GM18519 (cell line): ENCODE measurements around the gene LILRB3.
"Not testable (repeated sequence)": the region's sequence is repeated elsewhere in the genome, so short reads cannot be mapped to it uniquely, and the experiment has no call there.

ENCODE experiments used
- ATAC-seq: cut with Tn5 transposase; IDR thresholded peaks from one replicate; pipeline ENCODE4 v1.9.1; 2021; ENCODE audit warnings: mild to moderate bottlenecking, moderate library complexity; ENCODE audit not compliant: unreplicated experiment, low FRiP score

LILRB3 gene

GRCh38 chr19:54243809-54244208 is 21.0 kb upstream of the LILRB3 start:
- not testable (repeated sequence) for ATAC-seq

- ATAC-seq = not testable (repeated sequence)
Measured at GRCh38 chr19:54242646-54243045, 19.8 kb upstream of the LILRB3 start, which contains the start of gene LILRA6. Gene LILRA6 (minus strand): TSS chr19:54242790.

DNA sequence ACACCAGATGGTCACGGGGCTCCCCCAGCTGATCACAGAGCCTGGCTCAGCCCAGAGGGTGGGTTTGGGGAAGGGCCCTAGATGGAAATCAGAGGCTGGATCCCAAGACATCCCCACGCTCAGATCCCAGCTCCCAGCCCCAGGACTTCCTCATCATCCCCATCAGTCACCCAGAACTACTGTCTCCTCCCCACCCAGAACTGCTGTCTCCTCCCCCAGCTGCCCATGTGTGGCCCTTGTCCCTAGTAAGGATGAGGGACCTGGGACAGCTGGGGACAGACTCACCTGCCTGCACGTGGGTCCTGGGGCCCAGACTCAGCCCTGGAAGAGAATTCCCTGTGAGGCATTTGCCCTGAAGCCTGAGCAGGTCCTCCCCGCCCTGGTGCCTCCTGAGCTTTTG is 19.4 kb upstream of the LILRB3 start:
- not testable (repeated sequence) for ATAC-seq

- ATAC-seq = not testable (repeated sequence)
Measured at GRCh38 chr19:54240372-54241336, 17.8 kb upstream of the LILRB3 start.

- not testable (repeated sequence) for ATAC-seq
Measured at GRCh38 chr19:54239491-54240371, 16.9 kb upstream of the LILRB3 start.

- no peak for ATAC-seq
Measured at GRCh38 chr19:54233941-54234340, 11.1 kb upstream of the LILRB3 start.

- ATAC-seq = no peak
Measured at GRCh38 chr19:54231077-54231931, 8.5 kb upstream of the LILRB3 start.

DNA sequence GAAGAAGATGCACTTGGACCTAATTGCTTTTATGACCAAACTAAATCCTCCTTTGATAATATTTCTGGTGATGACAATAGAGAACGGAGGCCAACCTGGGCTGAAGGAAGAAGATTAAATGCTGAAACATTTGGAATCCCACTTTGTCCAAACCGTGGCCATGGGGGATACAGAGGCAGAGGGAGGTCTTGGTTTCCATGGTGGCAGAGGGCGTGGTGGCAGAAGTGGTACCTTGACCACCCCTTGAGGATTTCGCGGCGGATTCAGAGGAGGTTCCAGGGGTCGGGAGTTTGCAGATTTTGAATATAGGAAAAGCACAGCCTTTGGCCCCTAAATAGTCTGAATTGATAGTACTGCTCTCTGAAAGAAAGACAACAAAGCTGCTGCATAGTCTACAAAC is 7.2 kb upstream of the LILRB3 start:
- no peak for ATAC-seq

DNA sequence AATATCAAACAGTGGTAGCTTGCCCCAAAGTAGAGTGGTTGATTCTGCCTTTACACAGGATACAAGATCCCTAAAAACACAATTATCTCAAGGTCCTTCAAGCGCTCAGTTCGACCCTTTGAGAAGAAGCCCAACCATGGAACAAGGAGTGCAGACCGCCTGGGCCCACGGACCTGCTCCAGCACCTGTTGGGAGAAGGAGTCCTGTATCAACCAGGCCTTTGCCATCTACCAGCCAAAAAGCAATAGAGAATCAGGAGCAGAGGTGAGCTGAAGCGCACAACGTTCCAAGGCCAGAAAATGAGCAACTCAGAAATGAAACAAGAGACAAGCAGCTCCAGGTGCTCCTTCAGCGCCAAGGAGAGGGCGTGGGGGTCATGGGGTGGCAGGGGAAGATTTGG is 6.3 kb upstream of the LILRB3 start:
- ATAC-seq = no peak

- not testable (repeated sequence) for ATAC-seq
Measured at GRCh38 chr19:54224619-54225018, 1.8 kb upstream of the LILRB3 start.

GRCh38 chr19:54223937-54224281 is 1.1 kb upstream of the LILRB3 start:
- ATAC-seq = not testable (repeated sequence)

DNA sequence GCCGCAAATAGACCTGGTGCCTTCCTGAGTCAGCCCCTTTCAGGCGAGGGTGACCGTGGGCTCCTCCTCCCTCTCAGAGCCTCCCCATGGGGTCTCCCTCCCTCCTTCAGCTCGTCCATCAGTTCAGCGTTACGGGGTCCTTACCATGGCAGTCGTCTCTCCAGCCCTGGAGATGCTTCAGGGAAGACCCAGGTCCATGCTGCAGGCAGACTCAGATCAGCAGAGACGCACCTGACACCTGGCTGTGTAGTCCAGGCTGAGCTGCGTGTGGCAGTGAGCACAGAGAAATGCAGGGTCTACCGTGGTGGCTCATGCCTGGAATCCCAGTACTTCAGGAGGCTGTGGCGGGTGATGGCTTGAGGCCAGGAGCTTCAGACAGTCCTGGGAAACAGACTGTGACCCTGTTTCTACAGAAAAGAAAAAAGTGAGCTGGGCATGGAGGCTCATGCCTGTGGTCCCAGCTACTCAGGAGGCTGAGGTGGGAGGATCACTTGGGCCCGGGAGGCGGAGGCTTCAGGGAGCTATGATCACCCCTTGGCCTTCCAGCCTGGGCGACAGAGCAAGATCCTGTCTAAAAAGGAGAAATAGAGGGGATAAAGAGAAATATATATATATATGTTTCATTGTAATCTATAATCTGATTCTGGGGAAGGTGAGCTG is 600 bp upstream of the LILRB3 start:
- not testable (repeated sequence) for ATAC-seq

DNA sequence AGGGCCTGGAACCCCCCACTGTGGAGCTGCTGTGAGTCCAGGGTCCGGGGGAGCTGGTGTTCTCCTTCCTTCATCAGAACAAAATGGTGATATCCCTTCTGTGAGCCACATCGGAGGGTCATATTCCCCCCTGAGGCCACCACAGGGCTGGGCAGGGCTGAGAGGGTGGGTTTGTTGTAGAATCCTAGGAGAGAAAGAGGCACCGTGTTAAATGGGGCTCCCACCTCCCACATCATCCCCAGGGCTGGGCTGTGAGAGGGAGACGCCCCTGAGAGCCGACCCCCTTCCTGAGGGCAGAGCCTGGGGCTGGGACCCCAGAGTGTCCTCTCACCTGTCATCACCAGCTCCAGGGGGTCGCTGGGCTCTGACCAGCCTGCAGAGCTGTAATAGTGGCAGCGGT is 860 bp downstream of the LILRB3 start:
- not testable (repeated sequence) for ATAC-seq

DNA sequence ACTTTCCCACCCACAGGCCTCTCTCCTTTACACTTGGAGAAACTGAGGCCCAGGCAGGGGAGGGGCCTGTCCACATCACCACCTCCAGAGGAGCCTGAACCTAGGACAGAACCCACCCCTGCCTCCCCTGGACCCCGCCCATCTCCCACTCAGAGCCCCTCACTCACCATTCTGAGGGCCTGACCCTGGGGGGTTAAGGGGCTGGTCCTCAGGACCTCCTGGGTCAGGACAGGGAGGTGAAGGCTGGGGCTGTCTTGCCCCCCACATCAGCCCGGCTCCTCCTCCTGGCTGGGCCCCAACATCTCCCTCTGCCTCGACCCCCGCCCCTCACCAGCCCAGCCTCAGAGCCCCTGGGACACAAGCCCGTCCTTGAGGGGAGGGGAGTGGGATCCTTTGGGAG is 3.1 kb downstream of the LILRB3 start:
- ATAC-seq = not testable (repeated sequence)

- no peak for ATAC-seq
Measured at GRCh38 chr19:54218960-54219661, 3.7 kb downstream of the LILRB3 start.

- ATAC-seq = no peak
Measured at GRCh38 chr19:54218259-54218658, 4.5 kb downstream of the LILRB3 start.

GRCh38 chr19:54217517-54218247 is 5.1 kb downstream of the LILRB3 start:
- not testable (repeated sequence) for ATAC-seq

DNA sequence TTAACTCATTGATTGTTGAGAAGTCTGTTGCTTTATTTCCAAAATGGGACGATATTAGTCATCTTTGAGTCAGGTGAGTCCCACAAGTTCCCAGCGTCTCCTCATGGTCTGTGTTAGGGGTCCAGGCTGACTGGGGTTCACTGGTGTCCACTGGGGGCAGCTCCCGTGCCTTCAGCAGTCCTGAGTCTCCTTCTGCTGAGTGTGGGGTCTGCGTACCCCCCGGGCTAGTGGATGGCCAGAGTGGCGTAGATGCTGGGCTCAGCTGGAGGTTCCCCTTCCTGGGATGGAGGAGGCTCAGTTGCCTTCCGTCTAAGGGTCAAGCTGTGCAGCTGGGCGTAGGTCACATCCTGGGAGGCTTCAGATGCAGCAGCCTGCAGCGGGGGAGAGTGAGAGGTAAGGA is 5.9 kb downstream of the LILRB3 start:
- ATAC-seq = no peak
